HepG2 (cell line): Measurements from ENCODE around the gene RPH3AL. TPM values are rescaled to one million over a fixed set of nuclear protein-coding genes. Genes with fewer than 3 reads are reported as not detected.

Source experiments
- FOXO1 ChIP-seq: sonication (generic); formaldehyde crosslinking; IDR thresholded peaks from 2 replicates; pipeline ENCODE4 v1.4.0; 2020; ENCODE audit warnings: missing genetic modification reagents
- NFATC3 ChIP-seq: sonication (generic); formaldehyde crosslinking; IDR thresholded peaks from 2 replicates; pipeline ENCODE4 v1.5.1; 2020; ENCODE audit warnings: mild to moderate bottlenecking, missing genetic modification reagents
- NPAS2 ChIP-seq: sonication (generic); formaldehyde crosslinking; IDR thresholded peaks from 2 replicates; pipeline ENCODE4 v1.8.0; 2022; ENCODE audit warnings: mild to moderate bottlenecking, missing genetic modification reagents, borderline replicate concordance
- POGZ ChIP-seq: sonication (generic); formaldehyde crosslinking; IDR thresholded peaks from 2 replicates; pipeline ENCODE4 v1.4.0; 2020; ENCODE audit warnings: mild to moderate bottlenecking, missing genetic modification reagents
- SP2 ChIP-seq: sonication (generic); formaldehyde crosslinking; IDR thresholded peaks from 2 replicates; pipeline ENCODE4 v1.5.1; 2020; ENCODE audit warnings: mild to moderate bottlenecking, missing genetic modification reagents
- SSRP1 ChIP-seq: IDR thresholded peaks from 2 replicates; pipeline ENCODE4 v1.6.1; 2016; ENCODE audit warnings: control low read depth
- XRCC5 ChIP-seq: fragments of 200-400 bp; formaldehyde crosslinking; optimal IDR thresholded peaks from 2 replicates; pipeline ENCODE3; 2017; ENCODE audit warnings: mild to moderate bottlenecking, low read length
- ZNF24 ChIP-seq: fragments of 450-650 bp; IDR thresholded peaks from 2 replicates; pipeline ENCODE4 v1.6.1; 2017; ENCODE audit warnings: antibody characterized with exemption, mild to moderate bottlenecking
- ZNF33B ChIP-seq: sonication (generic); formaldehyde crosslinking; IDR thresholded peaks from 2 replicates; pipeline ENCODE4 v1.5.1; 2020; ENCODE audit warnings: mild to moderate bottlenecking, missing genetic modification reagents
- ZNF501 ChIP-seq: sonication (generic); formaldehyde crosslinking; IDR thresholded peaks from 2 replicates; pipeline ENCODE4 v1.5.1; 2020; ENCODE audit warnings: mild to moderate bottlenecking, moderate library complexity, missing genetic modification reagents
- ZNF547 ChIP-seq: sonication (generic); formaldehyde crosslinking; IDR thresholded peaks from 2 replicates; pipeline ENCODE4 v1.5.1; 2020; ENCODE audit warnings: mild to moderate bottlenecking, missing genetic modification reagents
- ZNF552 ChIP-seq: sonication (generic); formaldehyde crosslinking; IDR thresholded peaks from 2 replicates; pipeline ENCODE4 v1.9.0; 2022; ENCODE audit warnings: missing genetic modification reagents, mild to moderate bottlenecking, borderline replicate concordance
- ZNF607 ChIP-seq: sonication (generic); formaldehyde crosslinking; IDR thresholded peaks from 2 replicates; pipeline ENCODE4 v1.5.1; 2020; ENCODE audit warnings: missing genetic modification reagents, mild to moderate bottlenecking, borderline replicate concordance
- ZNF781 ChIP-seq: sonication (generic); formaldehyde crosslinking; IDR thresholded peaks from 2 replicates; pipeline ENCODE4 v1.5.1; 2020; ENCODE audit warnings: borderline replicate concordance, mild to moderate bottlenecking, missing genetic modification reagents; ENCODE audit errors: not compliant biosample characterization
- ZNF850 ChIP-seq: sonication (generic); formaldehyde crosslinking; conservative IDR thresholded peaks from 2 replicates; pipeline ENCODE4 v1.9.0; 2021; ENCODE audit warnings: mild to moderate bottlenecking, missing genetic modification reagents
- polyA plus RNA-seq, 8 experiments: library from polyadenylated mRNA; depleted of rRNA in 3 of 8; stranded (reverse) in 7 of 8; unstranded in 1 of 8; fragments of >200 nt; fragmentation: Illumina TruSeq in 4 of 8; extraction: Trizol in 4 of 8; gene quantifications; 2 replicates each; pipeline versions ENCODE4 v1.2.1 to v1.2.3, GENCODE V29; 2011 to 2016; ENCODE audit warnings: low read depth in 4 of 8, missing spikeins in 1 of 8, mixed read lengths in 1 of 8; ENCODE audit not compliant: insufficient read depth in 1 of 8
- total RNA-seq, 5 experiments: library from RNA; depleted of rRNA; stranded (reverse); fragments of >200 nt; fragmentation: Illumina TruSeq; extraction: Trizol; gene quantifications; 2 replicates each; pipeline ENCODE4 v1.2.3, GENCODE V29; 2016; ENCODE audit warnings: low read depth in 1 of 5
- TF ChIP-seq, protein P1 (sequence below): sonication (generic); formaldehyde crosslinking; IDR thresholded peaks from 2 replicates; pipeline ENCODE4 v1.4.0; 2020; ENCODE audit warnings: missing genetic modification reagents
- TF ChIP-seq, protein P2 (sequence below): sonication (generic); formaldehyde crosslinking; IDR thresholded peaks from 2 replicates; pipeline ENCODE4 v1.5.0; 2020; ENCODE audit warnings: missing genetic modification reagents
- TF ChIP-seq, protein P3 (sequence below): sonication (generic); formaldehyde crosslinking; IDR thresholded peaks from 2 replicates; pipeline ENCODE4 v1.5.0; 2020; ENCODE audit warnings: mild to moderate bottlenecking, missing genetic modification reagents
- TF ChIP-seq, protein P4 (sequence below): sonication (generic); formaldehyde crosslinking; IDR thresholded peaks from 2 replicates; pipeline ENCODE4 v1.5.0; 2020; ENCODE audit warnings: mild to moderate bottlenecking, missing genetic modification reagents
- TF ChIP-seq, protein P5 (sequence below): sonication (generic); formaldehyde crosslinking; IDR thresholded peaks from 2 replicates; pipeline ENCODE4 v1.8.1; 2023; ENCODE audit warnings: mild to moderate bottlenecking, inconsistent platforms, moderate library complexity, missing genetic modification reagents, borderline replicate concordance

The RPH3AL gene
- total and polyA plus RNA-seq, 2 of the 13 experiments (the other 11 are each of a cell fraction or from before 2014, with no cell fraction given), result 7.8 to 16.4 TPM

DNA sequence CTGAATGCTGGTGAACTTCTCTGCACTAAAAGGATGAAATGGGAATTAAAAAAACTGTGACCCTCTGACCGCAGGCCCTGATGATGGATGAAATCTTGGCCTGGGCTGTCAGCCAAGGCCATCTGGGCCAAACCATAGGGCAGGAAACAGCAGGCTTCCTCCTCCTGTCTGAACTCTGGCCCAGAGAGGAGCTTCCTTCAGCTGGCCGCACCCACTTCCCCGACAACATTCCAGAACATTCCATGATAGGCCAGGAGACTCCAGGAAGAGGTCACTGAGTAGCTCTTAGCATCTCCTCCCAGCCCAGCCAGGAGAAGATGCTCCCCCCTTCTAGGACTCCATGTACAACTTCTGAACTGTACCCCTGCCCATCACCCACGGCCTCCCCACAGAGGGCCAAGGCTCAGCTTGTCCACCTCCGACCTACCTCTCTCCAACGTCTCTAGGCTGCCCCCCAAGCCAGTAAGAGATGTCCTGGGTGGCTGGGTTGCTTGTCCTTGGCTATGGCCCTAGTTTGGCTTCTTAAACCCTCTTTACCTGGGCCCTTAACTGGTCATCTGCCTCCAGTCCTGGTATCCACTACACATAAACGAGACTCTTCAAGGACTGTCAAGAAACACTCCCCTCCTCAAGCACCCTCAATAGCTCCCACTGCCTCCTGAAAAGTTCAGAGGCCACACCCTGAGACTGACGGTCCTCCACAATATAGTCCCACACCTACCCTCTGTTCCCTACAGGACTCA, 1.7 kb downstream of the RPH3AL start (continued):
- TF ChIP-seq, protein P1, sequence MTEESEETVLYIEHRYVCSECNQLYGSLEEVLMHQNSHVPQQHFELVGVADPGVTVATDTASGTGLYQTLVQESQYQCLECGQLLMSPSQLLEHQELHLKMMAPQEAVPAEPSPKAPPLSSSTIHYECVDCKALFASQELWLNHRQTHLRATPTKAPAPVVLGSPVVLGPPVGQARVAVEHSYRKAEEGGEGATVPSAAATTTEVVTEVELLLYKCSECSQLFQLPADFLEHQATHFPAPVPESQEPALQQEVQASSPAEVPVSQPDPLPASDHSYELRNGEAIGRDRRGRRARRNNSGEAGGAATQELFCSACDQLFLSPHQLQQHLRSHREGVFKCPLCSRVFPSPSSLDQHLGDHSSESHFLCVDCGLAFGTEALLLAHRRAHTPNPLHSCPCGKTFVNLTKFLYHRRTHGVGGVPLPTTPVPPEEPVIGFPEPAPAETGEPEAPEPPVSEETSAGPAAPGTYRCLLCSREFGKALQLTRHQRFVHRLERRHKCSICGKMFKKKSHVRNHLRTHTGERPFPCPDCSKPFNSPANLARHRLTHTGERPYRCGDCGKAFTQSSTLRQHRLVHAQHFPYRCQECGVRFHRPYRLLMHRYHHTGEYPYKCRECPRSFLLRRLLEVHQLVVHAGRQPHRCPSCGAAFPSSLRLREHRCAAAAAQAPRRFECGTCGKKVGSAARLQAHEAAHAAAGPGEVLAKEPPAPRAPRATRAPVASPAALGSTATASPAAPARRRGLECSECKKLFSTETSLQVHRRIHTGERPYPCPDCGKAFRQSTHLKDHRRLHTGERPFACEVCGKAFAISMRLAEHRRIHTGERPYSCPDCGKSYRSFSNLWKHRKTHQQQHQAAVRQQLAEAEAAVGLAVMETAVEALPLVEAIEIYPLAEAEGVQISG, result peak; percentile 58; the same call in 1 of the 2 replicates
- TF ChIP-seq, protein P2, sequence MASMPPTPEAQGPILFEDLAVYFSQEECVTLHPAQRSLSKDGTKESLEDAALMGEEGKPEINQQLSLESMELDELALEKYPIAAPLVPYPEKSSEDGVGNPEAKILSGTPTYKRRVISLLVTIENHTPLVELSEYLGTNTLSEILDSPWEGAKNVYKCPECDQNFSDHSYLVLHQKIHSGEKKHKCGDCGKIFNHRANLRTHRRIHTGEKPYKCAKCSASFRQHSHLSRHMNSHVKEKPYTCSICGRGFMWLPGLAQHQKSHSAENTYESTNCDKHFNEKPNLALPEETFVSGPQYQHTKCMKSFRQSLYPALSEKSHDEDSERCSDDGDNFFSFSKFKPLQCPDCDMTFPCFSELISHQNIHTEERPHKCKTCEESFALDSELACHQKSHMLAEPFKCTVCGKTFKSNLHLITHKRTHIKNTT, result no peak
- no peak for TF ChIP-seq ZNF850 (CRISPR knock-in tag)
- no peak for TF ChIP-seq ZNF33B (CRISPR knock-in tag)
- no peak for TF ChIP-seq ZNF552 (CRISPR knock-in tag)
- TF ChIP-seq ZNF501 (CRISPR knock-in tag), result no peak; the same call in 1 of the 2 replicates
- no peak for TF ChIP-seq ZNF781
- no peak for TF ChIP-seq SSRP1 (CRISPR knock-in tag)
- no peak for TF ChIP-seq SP2 (CRISPR knock-in tag)
- TF ChIP-seq NPAS2, result no peak
- TF ChIP-seq POGZ (CRISPR knock-in tag), result 0 out of 2 replicates have a peak, but pooled peaks have one; percentile 28
- TF ChIP-seq, protein P3, sequence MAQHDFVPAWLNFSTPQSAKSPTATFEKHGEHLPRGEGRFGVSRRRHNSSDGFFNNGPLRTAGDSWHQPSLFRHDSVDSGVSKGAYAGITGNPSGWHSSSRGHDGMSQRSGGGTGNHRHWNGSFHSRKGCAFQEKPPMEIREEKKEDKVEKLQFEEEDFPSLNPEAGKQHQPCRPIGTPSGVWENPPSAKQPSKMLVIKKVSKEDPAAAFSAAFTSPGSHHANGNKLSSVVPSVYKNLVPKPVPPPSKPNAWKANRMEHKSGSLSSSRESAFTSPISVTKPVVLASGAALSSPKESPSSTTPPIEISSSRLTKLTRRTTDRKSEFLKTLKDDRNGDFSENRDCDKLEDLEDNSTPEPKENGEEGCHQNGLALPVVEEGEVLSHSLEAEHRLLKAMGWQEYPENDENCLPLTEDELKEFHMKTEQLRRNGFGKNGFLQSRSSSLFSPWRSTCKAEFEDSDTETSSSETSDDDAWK (CRISPR knock-in tag), result no peak
- TF ChIP-seq ZNF607, result no peak
- no peak for TF ChIP-seq ZNF547
- TF ChIP-seq, protein P4, sequence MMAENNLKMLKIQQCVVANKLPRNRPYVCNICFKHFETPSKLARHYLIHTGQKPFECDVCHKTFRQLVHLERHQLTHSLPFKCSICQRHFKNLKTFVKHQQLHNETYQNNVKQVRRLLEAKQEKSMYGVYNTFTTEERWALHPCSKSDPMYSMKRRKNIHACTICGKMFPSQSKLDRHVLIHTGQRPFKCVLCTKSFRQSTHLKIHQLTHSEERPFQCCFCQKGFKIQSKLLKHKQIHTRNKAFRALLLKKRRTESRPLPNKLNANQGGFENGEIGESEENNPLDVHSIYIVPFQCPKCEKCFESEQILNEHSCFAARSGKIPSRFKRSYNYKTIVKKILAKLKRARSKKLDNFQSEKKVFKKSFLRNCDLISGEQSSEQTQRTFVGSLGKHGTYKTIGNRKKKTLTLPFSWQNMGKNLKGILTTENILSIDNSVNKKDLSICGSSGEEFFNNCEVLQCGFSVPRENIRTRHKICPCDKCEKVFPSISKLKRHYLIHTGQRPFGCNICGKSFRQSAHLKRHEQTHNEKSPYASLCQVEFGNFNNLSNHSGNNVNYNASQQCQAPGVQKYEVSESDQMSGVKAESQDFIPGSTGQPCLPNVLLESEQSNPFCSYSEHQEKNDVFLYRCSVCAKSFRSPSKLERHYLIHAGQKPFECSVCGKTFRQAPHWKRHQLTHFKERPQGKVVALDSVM, result no peak
- TF ChIP-seq FOXO1 (CRISPR knock-in tag), result no peak
- TF ChIP-seq, protein P5, sequence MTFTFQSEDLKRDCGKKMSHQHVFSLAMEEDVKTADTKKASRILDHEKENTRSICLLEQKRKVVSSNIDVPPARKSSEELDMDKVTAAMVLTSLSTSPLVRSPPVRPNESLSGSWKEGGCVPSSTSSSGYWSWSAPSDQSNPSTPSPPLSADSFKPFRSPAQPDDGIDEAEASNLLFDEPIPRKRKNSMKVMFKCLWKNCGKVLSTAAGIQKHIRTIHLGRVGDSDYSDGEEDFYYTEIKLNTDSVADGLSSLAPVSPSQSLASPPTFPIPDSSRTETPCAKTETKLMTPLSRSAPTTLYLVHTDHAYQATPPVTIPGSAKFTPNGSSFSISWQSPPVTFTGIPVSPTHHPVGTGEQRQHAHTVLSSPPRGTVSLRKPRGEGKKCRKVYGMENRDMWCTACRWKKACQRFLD (CRISPR knock-in tag), result no peak
- TF ChIP-seq XRCC5, result no peak
- no peak for TF ChIP-seq ZNF24
- TF ChIP-seq NFATC3, result no peak
